Measurements from ENCODE around the gene SLC46A1.

Gene SLC46A1

DNA sequence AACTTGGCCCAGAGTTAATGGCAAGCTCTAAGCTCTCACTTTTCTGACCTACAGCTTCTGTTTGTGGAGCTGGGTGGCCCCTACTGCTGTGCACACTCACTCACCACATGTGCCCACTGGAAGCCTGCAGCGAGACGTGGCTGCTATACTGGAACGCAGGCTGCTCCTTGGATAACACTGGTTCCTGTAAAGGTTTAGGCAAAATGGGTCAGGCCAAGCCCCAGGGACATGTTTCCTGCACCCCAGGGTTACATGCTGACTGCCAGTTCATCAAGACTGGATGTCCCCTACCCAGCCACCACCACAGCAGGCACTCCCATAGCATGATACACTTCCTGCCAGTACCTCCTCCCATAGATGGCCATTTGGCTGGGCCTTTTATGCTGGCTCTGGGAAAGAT is 57.0 kb downstream of the SLC46A1 start:
- DNase-seq, result no peak

GRCh38 chr17:28347261-28347891 is 58.6 kb downstream of the SLC46A1 start:
- no peak for DNase-seq

- DNase-seq, result no peak
These were observed 59.2 kb downstream of the SLC46A1 start for GRCh38 chr17:28346746-28347246.

DNA sequence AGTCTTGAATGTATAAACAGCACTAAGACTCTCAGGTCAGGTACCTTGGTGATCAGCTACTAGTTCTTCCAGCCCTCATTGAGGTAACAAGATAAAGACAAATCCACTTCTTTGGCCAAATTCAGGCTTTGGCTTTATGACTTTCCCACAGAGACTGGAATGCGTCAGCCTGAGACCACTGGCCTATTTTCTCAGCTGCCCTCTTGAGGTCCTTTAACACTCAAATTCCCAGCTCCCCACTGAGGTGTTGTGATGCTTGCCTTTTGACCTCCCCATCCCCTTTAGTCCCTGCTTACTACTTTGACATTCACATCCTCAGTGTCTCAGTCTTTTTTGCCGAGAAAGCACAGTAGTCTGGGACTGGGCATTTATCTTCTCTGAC is 59.8 kb downstream of the SLC46A1 start:
- no peak for DNase-seq

DNA sequence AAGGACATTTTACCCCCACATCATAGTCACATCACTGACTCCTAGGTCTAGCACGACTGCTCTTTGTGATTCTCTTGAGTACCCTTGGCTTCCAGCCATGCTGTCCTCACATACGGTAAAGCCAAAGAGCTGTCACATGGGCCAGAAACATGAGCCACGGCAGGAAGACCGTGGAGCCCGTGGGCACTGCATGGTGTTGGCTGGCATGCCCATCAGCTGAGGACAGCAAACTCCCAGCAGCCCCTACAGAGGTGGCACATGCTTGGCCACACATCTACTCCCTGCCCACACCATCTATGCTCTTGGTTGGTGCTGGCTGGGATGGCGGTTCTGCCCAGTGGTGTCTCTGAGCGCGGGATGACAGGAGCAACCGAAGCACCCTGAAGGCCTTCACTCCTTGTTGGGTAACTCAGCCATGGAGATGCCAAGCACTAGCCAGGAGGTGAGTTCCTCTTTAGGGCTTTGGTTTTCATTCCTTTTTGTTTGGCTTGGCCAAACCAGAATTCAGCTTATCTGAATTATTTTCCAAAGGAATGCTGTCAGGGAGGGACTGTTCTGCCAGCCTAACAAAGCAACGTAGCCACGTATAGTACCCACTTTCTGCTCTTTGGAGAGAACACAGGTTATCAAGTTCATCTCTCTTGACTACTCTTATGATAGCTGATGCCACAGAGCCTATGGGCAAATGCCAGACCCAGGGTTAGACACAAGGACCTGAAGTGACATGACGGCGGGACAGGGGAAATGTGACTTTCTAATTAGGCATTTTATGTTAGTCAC is 60.4 kb downstream of the SLC46A1 start:
- DNase-seq, result no peak
